Activated T-cell treated with anti-CD3 and anti-CD28 coated beads for 1 hour (primary cell): ENCODE results near the gene UTP3.
"Not testable (repeated sequence)": the region's sequence is repeated elsewhere in the genome, so short reads cannot be mapped to it uniquely, and the experiment has no call there.

Experiments used
- DNase-seq: peaks from one replicate; pipeline ENCODE4 v3.0.0-alpha.2; 2020; ENCODE audit warnings: low read depth

The UTP3 gene

DNA sequence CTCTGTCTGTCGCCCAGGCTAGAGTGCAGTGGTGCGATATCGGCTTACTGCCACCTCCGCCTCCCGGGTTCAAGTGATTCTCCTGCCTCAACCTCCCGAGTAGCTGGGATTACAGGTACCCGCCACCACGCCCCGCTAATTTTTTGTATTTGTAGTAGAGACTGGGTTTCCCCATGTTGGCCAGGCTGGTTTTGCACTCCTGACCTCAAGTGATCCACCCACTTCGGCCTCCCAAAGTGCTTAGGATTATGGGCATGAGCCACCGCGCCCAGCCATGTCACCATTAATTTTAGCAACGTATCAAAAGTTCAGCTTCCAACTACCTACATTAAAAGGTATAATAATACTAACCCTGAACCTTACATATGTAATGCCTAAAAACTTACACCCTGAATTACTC is 940 bp upstream of the UTP3 start:
- DNase-seq, result no peak

DNA sequence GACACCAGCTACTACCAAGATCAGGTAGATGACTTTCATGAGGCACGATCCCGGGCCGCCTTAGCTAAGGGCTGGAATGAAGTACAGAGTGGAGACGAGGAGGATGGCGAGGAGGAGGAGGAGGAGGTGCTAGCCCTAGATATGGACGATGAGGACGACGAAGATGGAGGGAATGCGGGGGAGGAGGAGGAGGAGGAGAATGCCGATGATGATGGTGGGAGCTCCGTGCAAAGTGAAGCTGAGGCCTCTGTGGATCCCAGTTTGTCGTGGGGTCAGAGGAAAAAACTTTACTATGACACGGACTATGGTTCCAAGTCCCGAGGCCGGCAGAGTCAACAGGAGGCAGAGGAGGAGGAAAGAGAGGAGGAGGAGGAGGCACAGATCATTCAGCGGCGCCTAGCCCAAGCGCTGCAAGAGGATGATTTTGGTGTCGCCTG is 481 bp downstream of the UTP3 start:
- DNase-seq, result no peak

DNA sequence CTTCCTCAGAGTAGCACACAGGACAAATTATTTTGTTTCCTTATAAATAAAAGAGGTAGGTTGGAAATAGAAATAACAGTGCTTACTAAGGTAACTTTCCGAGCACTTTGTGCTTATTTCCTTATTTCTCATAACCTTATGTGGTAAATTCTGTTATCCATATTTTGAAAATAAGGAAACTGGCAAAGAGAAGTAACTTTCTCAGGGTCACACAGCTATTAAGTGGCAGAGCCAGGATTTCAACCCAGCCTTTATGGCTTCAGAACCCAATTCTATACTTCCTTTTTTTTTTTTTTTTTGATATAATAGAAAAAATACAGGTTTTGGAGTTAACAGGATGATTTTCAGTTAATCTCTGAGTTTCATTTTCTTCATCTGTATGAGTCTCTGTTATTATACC is 3.3 kb downstream of the UTP3 start:
- DNase-seq, result no peak

- not testable (repeated sequence) for DNase-seq
Measured at GRCh38 chr4:70694633-70695032, 6.3 kb downstream of the UTP3 start.

GRCh38 chr4:70698435-70698834 is 10.1 kb downstream of the UTP3 start:
- not testable (repeated sequence) for DNase-seq

DNA sequence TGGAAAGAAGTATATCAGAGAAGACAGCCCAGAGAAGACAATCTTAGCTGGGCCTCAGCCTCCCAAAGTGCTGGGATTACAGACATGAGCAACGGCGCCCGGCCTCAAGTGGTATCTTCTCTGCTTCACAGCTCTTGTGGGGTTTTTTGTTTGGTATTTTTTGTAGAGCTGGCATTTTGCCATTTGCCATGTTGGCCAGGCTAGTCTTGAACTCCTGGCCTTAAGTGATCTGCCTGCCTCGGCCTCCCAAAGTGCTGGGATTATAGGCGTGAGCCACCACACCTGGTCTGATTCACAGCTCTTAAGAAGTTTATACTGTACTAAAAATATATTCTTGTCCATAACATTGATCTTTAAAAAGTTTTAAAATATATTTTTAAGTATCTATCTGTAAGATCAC is 12.4 kb downstream of the UTP3 start:
- DNase-seq, result no peak

DNA sequence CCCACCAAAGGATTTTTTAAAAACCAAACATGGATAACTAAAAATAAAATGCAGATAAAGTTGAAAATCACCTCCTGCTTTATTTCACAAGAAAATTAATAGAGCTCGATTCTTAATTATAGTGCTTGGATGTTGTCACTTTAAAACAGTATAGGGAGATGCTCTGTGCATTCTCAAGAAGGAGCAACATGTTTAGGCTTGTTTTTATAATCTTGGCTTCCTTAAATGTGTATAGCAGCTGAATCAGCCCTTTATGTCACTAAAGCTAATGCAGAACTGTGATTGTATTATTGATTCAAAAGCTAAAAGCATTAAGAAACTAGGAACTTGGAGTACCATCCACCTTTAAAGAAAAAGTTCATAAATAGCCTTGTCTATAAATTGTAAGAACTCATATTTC is 12.9 kb downstream of the UTP3 start:
- DNase-seq, result no peak

DNA sequence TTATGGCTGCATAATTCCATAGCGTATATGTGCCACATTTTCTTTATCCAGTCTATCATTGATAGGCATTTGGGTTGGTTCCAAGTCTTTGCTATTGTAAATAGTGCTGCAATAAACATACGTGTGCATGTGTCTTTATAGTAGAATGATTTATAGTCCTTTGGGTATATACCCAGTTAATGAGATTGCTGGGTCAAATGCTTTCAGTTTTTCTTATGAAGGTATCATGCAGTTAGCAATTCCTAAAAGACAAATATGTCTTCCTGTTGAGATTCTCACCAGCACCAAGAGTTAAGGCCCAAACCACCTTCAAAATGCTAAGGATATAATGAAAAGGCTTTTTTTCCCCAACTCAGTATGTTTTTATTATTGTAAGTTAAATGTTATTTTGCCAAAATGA is 14.3 kb downstream of the UTP3 start:
- DNase-seq, result not testable (repeated sequence)

- no peak for DNase-seq
Measured at GRCh38 chr4:70703619-70704214, 15.4 kb downstream of the UTP3 start.

DNA sequence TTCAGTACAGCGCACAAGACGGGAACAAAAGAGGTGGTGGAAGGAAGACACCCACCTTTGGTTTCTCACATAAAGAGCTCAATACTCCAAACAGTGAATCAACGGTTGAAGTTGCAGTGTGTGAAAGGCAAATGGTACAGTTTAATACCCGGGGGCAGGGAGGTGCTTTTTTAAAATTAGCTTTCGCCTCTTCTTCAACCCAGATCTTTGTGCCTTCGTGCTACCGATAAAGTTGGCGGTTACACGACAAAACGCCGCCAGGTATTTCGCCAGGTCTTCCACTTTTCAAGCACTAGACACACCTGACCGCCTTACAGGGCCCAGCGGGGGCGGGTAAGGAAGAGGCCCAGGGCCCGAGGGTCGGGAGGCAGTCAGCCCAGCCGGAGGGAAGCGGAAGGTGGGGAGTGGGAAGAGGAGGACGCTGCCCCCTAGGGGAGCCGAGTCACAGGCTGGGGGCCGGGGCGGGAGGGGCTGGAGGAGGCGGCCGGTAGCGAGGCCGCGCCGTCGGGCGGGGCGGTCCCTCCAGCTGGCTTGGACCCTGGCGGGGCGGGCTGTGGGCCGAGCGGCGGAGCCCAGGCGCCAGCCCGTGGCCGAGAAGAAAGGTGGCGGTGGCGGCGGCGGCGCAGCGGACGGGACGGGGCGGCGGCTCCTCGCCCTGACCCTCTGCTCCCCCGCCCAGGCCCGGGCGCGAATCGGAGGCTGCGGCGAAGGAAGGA is 16.0 kb downstream of the UTP3 start:
- peak; percentile 42 for DNase-seq

DNA sequence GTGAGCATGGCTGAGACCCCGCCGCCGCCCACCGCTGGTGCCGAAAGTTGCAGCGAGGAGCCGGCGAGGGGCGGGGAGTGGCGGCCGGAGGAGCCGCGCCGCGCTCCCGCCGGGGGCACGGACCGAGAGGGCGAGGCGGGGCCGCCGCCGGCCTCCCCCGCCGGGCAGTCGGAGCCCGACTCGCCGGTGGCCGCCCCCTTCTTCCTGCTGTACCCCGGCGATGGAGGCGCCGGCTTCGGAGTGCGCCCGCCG is 16.5 kb downstream of the UTP3 start:
- no peak for DNase-seq

DNA sequence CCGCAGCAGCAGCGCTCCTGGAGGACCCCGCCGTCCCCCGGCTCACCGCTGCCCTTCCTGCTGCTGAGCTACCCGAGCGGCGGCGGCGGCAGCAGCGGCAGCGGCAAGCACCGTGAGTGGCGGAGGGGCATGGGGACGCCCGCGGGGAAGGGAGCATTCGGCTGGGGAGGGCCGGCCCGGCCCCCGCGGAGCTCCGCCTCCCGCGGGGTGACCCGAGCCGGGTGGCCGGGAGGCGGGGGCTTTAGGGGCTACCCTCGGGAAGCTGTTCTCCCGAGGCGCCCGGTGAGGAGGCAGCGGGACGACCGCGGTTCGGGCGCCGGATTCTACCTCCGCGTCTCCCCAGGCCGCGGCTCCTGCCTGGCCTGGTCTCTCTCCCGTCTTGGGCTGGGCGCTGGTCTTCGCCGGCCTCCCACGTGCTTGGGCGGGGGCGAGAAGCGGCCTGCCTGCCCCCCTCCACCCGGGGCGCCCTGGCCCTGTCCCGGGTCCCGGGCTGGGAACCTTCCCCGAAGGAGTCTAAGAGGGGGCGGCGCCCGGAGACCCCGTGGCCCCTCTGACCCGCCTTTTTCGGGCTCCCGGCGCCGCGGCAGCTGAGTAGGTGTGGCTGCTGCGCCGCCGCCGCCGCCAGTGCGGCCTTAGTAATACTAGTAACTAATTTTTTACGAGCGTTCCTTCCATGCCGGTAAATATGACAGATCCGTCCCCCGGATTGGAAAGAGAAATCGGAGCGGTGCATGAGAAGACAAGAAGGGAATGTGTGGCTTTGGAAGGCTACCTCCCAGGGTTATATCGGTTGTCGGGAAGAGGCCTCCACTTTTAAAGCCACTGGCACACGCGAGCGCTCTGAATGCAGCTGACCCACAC is 17.1 kb downstream of the UTP3 start:
- DNase-seq, result peak; percentile 62

- DNase-seq, result no peak
Measured at GRCh38 chr4:70706044-70706461, 17.7 kb downstream of the UTP3 start.

- no peak for DNase-seq
Measured at GRCh38 chr4:70706516-70706915, 18.2 kb downstream of the UTP3 start.

GRCh38 chr4:70709611-70710205 is 21.4 kb downstream of the UTP3 start:
- no peak for DNase-seq

DNA sequence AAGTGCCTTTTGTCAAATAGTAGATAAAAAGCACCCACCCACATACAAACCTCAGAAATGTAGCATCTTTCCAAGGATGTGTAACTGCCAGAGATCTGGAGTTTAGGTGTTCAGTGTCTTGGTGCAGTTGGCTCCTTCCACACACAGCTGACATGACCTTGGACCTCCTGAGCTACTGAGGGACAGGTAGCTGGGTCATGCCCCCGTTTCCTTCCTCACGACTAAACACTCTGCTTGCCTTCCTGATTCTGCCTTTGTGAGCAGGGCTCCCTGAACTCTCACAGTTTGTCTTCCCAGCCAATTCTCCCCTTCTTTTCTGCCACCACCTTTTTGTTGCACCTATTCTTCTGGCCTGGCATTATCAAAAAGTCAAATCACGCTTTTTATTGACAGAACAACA is 23.3 kb downstream of the UTP3 start:
- DNase-seq, result no peak

GRCh38 chr4:70712150-70712549 is 23.8 kb downstream of the UTP3 start:
- no peak for DNase-seq

- DNase-seq, result no peak
Measured at GRCh38 chr4:70712604-70713452, 24.5 kb downstream of the UTP3 start.

DNA sequence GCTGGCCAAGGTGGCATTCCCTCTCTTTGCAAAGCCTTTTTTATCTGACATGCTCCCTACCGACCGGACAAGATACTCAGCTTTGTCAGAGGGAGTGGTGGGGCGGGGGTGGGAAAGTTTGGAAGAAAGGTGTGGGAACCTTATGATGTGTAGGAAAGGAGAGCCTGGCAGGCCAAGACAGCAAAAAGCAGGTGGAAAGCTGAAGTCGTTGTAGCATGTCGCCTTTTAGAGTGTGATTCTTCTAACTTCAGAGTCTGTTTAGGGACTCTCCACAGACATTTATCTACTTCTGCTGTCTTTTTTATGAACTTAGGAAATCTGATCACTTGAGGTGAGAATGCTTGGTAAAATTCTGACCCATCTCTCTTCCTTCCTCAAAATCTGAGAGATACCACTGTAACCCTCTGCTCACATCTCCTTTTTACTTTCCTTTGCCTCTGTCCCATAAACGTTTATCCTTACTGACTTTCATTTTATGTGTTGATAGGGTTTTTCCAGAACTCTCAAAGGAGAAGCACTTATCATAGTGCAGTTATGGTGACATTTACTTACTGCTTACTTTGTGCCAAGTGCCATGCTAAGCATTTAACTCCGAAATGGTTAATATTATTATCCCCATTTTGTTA is 25.2 kb downstream of the UTP3 start:
- no peak for DNase-seq

DNA sequence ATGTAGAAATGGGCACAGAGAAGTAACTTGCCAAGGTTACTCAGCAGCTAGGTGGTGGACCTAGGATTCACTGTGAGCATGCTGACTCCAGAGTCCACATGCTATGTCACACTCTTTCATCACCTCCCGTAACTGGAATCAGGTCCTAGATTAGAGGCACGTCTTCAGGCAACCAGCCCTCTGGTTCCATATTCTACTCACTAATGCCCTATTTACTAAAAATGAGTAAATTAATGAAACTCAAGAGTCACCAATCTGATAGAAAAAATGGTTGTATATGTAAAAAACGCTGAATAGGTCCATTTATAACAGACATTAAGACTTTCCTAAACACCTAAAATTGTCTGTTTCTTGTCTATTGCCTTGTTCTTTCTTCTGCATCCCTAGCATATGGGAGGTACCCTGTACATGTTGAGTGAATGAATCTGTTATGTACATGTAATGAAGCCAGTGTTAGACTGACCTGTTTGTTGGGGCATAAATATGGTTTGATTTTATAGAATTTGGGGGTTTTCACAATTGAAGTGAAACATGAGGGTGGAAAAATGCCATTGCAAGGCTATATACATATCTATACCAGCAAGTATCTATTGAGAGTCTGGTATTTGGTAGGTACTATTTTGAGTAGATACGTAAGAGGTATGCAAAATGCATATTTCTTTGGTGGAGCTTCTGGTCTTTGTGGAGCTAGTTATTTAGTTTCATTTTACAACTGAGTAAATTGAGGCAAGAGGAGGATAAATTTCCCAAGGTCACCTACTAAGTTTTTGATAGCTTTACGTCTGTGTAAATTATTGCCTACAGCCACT is 26.0 kb downstream of the UTP3 start:
- no peak for DNase-seq

DNA sequence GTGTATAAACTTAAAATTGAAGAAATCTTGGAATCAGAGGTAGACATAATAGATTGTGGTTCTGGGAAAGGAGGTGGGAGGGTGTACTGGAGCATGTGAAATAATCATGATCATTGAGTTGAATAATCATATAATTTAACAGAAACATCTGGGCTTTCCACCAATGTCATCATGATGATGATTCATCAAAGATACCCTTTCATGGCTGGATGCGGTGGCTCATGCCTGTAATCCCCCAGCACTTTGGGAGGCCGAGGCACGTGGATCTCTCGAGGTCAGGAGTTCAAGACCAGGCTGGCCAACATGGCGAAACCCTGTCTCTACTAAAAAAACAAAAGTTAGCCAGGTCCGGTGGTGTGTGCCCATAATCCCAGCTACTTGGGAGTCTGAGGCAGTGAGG is 26.8 kb downstream of the UTP3 start:
- no peak for DNase-seq
